Stimulated activated CD8-positive, alpha-beta memory T cell treated with anti-CD3 and anti-CD28 coated beads, Interleukin-7, amount 100 ng/mL, for 24 hours (primary cell): ENCODE results near the gene WBP2.

Experiments used
- DNase-seq: peaks from one replicate; pipeline ENCODE4 v3.0.0-alpha.2; 2020; ENCODE audit warnings: low read depth

The WBP2 gene

GRCh38 chr17:75844530-75845057, 10.5 kb downstream of the WBP2 start:
- DNase-seq, result no peak

- DNase-seq, result no peak
These were observed 11.3 kb downstream of the WBP2 start, which contains the start of gene UNC13D for GRCh38 chr17:75843577-75844529. Gene UNC13D, minus strand, starts transcription at chr17:75844404. Its CDS starts 67 bp downstream, at chr17:75844337.

GRCh38 chr17:75842963-75843576, 12.1 kb downstream of the WBP2 start:
- DNase-seq, result no peak

DNA sequence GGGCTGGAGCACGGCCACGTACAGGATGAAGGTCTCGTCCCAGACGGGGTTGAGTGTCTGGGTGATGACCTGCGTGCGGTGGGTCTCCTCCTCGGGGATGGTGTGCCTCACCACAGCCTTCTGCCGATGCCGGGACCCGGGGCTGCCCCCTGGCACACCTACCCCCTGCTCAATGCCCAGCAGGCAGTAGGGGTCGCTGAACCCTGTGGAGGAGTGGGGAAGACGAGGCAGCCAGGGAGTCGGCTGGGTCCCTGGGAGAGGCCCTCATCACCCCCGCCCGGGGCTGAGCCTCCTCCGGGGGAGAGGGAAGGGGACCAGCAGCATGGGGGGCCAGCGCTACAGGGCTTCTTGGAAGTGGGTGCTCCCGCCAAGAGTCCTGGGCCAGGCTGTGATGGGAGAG, 12.7 kb downstream of the WBP2 start:
- no peak for DNase-seq

GRCh38 chr17:75840799-75841164, 14.4 kb downstream of the WBP2 start:
- DNase-seq, result no peak

- DNase-seq, result no peak
These were observed 15.0 kb downstream of the WBP2 start for GRCh38 chr17:75839942-75840798.

DNA sequence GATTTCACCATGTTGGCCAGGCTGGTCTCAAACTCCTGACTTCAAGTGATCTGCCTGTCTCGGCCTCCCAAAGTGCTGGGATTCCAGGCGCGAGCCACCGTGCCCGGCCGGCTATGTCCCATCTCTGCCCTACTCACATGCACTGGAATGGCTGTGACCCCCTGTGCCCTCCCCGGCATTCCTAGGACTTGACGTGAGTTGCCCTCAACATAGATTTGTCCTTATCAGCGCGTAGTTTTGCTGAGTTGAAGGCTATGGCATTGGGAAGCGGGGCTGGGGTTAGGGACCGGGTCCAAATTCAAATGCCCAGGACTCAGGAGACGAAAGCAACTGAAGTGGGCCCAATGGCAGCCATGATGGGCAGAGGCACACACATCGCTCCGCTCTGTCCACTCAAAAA, 16.7 kb downstream of the WBP2 start:
- DNase-seq, result no peak

DNA sequence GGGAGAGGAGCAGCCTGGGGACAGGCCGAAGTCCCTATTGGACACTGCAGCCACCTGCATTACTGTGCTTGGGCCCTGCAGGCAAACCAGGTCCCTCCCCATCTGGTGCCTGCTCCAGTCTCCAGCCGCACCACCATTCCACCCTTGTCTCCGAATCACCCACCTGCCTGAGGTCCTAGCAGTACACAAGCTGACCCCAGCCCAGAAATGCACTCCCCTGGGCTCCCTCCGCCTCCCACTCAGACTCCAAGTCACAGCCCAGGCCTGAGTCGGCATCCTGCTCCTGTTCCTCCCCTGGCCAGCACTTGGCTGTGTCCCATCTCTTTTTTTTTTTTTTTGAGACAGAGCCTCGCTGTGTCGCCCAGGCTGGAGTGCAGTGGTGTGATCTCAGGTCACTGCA, 17.2 kb downstream of the WBP2 start:
- no peak for DNase-seq

GRCh38 chr17:75836605-75837004, 18.5 kb downstream of the WBP2 start:
- DNase-seq, result no peak

GRCh38 chr17:75835654-75835987, 19.5 kb downstream of the WBP2 start:
- DNase-seq, result no peak

DNA sequence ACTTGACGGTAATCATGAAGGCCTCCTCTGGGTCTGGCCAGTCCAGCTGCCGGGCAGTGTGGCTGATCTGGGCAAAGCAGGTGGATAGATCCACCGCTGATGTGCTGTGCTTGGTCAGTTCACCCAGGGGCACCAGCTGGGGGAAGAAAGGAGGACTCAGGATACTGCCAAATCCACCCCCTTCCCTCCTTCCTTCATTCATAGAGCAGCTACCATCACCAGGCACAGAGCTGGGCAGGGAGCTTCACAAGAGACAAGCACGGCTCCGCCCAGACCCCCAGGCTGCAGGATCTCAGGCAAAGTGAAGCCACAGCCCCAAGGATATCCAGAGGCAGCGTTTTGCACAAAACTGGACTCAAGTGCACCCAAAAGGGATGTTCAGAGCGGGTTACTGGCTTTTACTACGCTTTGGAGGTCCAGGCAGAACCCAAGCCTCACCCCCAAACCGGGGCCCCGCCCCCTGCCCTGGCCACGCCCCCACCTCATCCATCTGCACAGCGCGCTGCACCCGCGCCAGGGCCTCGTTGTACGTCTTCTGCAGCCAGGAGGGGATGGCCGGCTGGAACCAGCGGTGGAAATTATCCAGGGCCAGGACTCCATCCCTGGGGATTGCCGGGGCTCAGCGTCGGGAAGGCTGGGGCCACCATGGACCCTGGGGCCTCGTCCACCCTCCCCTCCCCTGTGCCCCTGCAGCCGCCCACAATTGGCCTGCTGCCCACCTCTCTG, 20.0 kb downstream of the WBP2 start:
- no peak for DNase-seq

- DNase-seq, result no peak
These were observed 20.7 kb downstream of the WBP2 start for GRCh38 chr17:75834279-75834920.

GRCh38 chr17:75832652-75833400, 22.3 kb downstream of the WBP2 start:
- DNase-seq, result no peak

GRCh38 chr17:75832164-75832651, 22.9 kb downstream of the WBP2 start:
- no peak for DNase-seq

DNA sequence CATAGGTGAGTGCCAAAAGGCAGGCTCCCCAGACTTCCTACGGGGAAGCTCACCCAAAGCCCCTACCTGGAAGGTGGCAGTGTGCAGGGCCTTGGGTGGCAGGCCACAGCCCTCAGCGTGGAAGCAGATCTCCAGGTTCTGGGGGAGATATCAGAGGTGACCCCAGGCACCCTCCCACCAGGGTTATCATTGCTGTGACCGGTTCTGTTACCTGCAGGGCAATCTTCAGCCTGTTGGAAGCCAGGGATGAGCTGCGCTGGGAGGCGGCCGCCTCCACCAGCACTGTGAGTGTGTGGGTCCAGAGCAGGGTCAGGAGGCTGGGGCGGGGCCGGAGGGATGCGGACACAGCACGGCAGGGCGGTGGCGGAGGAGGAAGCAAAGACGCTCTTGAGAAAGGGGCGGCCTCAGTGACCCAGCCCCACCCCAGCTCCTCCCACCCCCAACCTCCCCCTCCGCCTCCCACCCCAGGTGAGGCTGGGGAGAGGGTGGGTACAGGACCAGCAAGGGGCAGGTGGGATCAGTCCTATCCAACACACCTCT, 24.0 kb downstream of the WBP2 start:
- DNase-seq, result no peak

DNA sequence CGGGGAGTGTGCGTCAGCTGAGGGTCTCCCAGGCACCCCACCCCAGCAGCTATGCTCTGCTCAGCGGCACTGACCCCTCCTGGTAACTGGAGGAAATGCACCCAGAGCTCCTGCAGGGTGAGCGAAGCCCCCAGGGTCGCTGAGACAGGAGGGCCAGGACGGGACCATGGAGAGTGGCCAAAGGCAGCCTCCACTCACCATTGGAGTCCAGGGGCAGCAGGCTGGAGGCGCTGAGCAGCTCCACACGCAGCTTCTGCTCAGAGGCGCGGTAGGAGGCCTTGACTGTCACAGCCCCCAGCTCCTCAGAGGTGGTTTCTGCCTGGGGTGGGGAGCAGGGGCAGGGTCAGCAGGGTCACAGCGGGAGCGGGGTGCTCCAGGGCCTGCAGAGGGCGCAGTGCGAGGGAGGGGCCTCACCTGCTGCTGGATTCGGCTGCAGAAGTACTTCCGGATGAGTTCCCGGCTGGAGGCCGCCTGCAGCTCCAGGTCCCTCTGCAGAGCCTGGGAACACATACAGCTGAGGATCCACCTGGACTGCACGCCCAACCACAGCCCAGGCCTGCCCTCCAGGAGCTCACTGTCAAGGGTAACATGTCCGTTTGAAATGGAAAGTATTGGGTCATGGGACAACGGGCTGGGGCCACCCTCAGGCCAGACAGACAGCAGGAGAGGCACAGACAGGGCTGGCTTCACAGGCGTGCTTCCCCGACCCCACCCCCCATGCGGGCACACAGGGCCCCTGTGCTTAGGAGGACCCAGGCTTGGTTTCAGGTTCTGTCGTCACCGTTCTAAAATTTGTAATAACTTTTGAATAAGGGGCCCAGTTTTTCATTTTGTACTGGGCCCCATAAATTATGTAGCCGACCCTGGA, 24.7 kb downstream of the WBP2 start:
- DNase-seq, result no peak

DNA sequence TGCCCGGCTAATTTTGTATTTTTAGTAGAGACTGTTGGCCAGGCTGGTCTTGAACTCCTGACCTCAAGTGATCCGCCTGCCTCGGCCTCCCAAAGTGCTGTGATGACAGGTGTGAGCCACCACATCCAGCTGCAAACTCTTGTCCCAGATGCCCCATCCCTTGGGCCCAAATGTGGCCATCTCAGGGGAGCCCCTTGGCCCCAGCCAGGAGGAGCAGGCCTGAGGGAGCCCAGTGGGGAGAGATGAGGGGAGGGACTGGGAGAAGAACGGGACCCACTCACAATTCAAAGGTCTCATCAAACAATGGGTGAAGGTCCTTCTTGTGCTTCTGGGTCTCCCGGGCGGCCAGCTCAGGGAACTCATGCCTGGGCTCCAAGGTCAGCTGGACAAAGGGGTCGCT, 25.4 kb downstream of the WBP2 start:
- DNase-seq, result no peak

GRCh38 chr17:75828741-75829140, 26.4 kb downstream of the WBP2 start:
- DNase-seq, result no peak

- no peak for DNase-seq
These were observed 27.1 kb downstream of the WBP2 start for GRCh38 chr17:75828076-75828400.
